ENCODE data around the gene NOC4L. TPM values are rescaled to one million over a fixed set of nuclear protein-coding genes. Genes with fewer than 3 reads are reported as not detected.

Gene NOC4L
- 16.1 and 24.0 TPM in 2 replicates for total RNA-seq

GRCh38 chr12:132144115-132144809 is at the start of gene NOC4L, which contains the start of gene DDX51:
TSS of gene NOC4L (plus strand) at chr12:132144457. CDS start at chr12:132144489, 32 bp downstream.
TSS of gene DDX51 (minus strand) at chr12:132144319. CDS start at chr12:132144296, 23 bp downstream.

Other genes with a start within 250 kb of the NOC4L start
- 6.2 and 6.5 TPM in 2 replicates for gene ULK1, start 249.8 kb upstream of the NOC4L start, total RNA-seq
- gene PUS1, start 215.2 kb upstream of the NOC4L start, total RNA-seq = 14.9 and 16.3 TPM in 2 replicates
- 6.5 and 8.4 TPM in 2 replicates for gene EP400, start 194.5 kb upstream of the NOC4L start, total RNA-seq
- gene DDX51, start 138 bp upstream of the NOC4L start, total RNA-seq = 7.8 and 10.6 TPM in 2 replicates
- 0.32 and 0.76 TPM in 2 replicates for gene GALNT9, start 185.1 kb downstream of the NOC4L start, total RNA-seq

Measured in epithelial cell of umbilical artery (primary cell).